GM21390 (cell line): ENCODE results near the gene OR10A3.

Experiments used
- ATAC-seq: cut with Tn5 transposase; IDR thresholded peaks from one replicate; pipeline ENCODE4 v1.9.1; 2021; ENCODE audit not compliant: unreplicated experiment

Gene OR10A3

GRCh38 chr11:7892840-7893254 lies 48.7 kb downstream of the OR10A3 start:
- peak; percentile 59 for ATAC-seq

- ATAC-seq = peak; percentile 46
These were observed 49.3 kb downstream of the OR10A3 start for GRCh38 chr11:7892059-7892699.

GRCh38 chr11:7890417-7891172 lies 50.9 kb downstream of the OR10A3 start:
- ATAC-seq = peak; percentile 46

- peak; percentile 43 for ATAC-seq
These were observed 51.5 kb downstream of the OR10A3 start for GRCh38 chr11:7889985-7890384.
